ENCODE results near the gene MAN2B1. TPM values are rescaled to one million over a fixed set of nuclear protein-coding genes. Genes with fewer than 3 reads are reported as not detected.
A peak's percentile ranks its signal among the peaks of the same experiment; 100 is the strongest.

MAN2B1 gene
- total and polyA plus RNA-seq, 2 of the 13 experiments (the other 11 are each of a cell fraction or from before 2014, with no cell fraction given), result 23.6 to 23.8 TPM

DNA sequence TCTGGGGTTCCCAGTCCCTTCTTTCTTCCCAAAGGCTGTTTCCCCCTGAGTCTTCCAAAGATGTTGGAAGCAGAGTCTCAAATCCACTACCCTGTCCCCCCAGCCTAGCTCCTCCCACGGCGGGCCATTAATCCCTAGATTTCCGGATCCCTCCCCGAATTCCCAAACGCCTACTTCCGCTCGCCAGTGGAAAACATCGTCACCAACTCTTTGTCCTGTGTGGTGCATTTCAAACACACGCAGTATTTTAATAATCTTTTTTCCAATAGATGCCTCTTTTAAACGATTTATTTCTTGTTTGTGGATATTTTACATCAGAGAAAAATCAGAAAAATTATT lies 55.2 kb downstream of the MAN2B1 start (continued):
- TF ChIP-seq, protein P1, sequence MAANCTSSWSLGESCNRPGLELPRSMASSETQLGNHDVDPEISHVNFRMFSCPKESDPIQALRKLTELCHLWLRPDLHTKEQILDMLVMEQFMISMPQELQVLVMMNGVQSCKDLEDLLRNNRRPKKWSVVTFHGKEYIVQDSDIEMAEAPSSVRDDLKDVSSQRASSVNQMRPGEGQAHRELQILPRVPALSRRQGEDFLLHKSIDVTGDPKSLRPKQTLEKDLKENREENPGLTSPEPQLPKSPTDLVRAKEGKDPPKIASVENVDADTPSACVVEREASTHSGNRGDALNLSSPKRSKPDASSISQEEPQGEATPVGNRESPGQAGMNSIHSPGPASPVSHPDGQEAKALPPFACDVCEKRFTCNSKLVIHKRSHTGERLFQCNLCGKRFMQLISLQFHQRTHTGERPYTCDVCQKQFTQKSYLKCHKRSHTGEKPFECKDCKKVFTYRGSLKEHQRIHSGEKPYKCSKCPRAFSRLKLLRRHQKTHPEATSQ (CRISPR knock-in tag; IDR thresholded peaks at IDR 0.05; ENCODE audit: borderline replicate concordance), result no peak
- TF ChIP-seq ZSCAN12 (CRISPR knock-in tag; IDR thresholded peaks at IDR 0.05), result no peak
- TF ChIP-seq MTA3 (CRISPR knock-in tag; IDR thresholded peaks at IDR 0.05), result no peak
- TF ChIP-seq ZNF335 (CRISPR knock-in tag; IDR thresholded peaks at IDR 0.05), result no peak
- TF ChIP-seq SMAD3 (CRISPR knock-in tag; IDR thresholded peaks at IDR 0.05), result no peak
- no peak for TF ChIP-seq NFE2L1 (CRISPR knock-in tag; IDR thresholded peaks at IDR 0.05; ENCODE audit: borderline replicate concordance)
- TF ChIP-seq, protein P2, sequence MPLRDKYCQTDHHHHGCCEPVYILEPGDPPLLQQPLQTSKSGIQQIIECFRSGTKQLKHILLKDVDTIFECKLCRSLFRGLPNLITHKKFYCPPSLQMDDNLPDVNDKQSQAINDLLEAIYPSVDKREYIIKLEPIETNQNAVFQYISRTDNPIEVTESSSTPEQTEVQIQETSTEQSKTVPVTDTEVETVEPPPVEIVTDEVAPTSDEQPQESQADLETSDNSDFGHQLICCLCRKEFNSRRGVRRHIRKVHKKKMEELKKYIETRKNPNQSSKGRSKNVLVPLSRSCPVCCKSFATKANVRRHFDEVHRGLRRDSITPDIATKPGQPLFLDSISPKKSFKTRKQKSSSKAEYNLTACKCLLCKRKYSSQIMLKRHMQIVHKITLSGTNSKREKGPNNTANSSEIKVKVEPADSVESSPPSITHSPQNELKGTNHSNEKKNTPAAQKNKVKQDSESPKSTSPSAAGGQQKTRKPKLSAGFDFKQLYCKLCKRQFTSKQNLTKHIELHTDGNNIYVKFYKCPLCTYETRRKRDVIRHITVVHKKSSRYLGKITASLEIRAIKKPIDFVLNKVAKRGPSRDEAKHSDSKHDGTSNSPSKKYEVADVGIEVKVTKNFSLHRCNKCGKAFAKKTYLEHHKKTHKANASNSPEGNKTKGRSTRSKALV (CRISPR knock-in tag; IDR thresholded peaks at IDR 0.05), result no peak
- TF ChIP-seq HNRNPLL (IDR thresholded peaks at IDR 0.05; ENCODE audit: low read depth, low read length, poor library complexity, severe bottlenecking), result no peak
- no peak for TF ChIP-seq MEF2D (CRISPR knock-in tag; IDR thresholded peaks at IDR 0.05)
- no peak for TF ChIP-seq NFYB (CRISPR knock-in tag; IDR thresholded peaks at IDR 0.05)
- TF ChIP-seq REPIN1 (CRISPR knock-in tag; IDR thresholded peaks at IDR 0.05; ENCODE audit: borderline replicate concordance, low read depth), result no peak
- TF ChIP-seq, protein P3, sequence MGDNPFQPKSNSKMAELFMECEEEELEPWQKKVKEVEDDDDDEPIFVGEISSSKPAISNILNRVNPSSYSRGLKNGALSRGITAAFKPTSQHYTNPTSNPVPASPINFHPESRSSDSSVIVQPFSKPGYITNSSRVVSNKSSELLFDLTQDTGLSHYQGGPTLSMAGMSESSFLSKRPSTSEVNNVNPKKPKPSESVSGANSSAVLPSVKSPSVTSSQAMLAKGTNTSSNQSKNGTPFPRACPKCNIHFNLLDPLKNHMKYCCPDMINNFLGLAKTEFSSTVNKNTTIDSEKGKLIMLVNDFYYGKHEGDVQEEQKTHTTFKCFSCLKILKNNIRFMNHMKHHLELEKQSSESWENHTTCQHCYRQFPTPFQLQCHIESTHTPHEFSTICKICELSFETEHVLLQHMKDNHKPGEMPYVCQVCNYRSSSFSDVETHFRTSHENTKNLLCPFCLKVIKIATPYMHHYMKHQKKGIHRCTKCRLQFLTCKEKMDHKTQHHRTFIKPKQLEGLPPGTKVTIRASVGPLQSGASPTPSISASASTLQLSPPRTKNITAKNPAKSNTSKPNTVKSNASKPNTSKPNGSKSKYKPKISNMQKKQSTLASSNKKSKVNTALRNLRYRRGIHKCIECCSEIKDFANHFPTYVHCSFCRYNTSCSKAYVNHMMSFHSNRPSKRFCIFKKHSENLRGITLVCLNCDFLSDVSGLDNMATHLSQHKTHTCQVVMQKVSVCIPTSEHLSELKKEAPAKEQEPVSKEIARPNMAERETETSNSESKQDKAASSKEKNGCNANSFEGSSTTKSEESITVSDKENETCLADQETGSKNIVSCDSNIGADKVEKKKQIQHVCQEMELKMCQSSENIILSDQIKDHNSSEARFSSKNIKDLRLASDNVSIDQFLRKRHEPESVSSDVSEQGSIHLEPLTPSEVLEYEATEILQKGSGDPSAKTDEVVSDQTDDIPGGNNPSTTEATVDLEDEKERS (CRISPR knock-in tag; IDR thresholded peaks at IDR 0.05), result no peak
- TF ChIP-seq, protein P4, sequence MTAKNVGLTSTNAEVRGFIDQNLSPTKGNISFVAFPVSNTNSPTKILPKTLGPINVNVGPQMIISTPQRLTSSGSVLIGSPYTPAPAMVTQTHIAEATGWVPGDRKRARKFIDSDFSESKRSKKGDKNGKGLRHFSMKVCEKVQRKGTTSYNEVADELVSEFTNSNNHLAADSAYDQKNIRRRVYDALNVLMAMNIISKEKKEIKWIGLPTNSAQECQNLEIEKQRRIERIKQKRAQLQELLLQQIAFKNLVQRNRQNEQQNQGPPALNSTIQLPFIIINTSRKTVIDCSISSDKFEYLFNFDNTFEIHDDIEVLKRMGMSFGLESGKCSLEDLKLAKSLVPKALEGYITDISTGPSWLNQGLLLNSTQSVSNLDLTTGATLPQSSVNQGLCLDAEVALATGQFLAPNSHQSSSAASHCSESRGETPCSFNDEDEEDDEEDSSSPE (CRISPR knock-in tag; IDR thresholded peaks at IDR 0.05), result no peak
- TF ChIP-seq, protein P5, sequence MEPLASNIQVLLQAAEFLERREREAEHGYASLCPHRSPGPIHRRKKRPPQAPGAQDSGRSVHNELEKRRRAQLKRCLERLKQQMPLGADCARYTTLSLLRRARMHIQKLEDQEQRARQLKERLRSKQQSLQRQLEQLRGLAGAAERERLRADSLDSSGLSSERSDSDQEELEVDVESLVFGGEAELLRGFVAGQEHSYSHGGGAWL (CRISPR knock-in tag; IDR thresholded peaks at IDR 0.05), result no peak
- TF ChIP-seq MLLT10 (CRISPR knock-in tag; IDR thresholded peaks at IDR 0.05), result no peak
- TF ChIP-seq, protein P6, sequence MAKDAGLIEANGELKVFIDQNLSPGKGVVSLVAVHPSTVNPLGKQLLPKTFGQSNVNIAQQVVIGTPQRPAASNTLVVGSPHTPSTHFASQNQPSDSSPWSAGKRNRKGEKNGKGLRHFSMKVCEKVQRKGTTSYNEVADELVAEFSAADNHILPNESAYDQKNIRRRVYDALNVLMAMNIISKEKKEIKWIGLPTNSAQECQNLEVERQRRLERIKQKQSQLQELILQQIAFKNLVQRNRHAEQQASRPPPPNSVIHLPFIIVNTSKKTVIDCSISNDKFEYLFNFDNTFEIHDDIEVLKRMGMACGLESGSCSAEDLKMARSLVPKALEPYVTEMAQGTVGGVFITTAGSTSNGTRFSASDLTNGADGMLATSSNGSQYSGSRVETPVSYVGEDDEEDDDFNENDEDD (CRISPR knock-in tag; IDR thresholded peaks at IDR 0.05; ENCODE audit: borderline replicate concordance), result 0 out of 2 replicates have a peak, but pooled peaks have one; percentile 8
- no peak for TF ChIP-seq ZNF883 (CRISPR knock-in tag; IDR thresholded peaks at IDR 0.05; ENCODE audit: not compliant biosample characterization)
- TF ChIP-seq SUZ12 (IDR thresholded peaks at IDR 0.05; ENCODE audit: low read depth, low read length), result no peak
- no peak for TF ChIP-seq ZNF713 (CRISPR knock-in tag; IDR thresholded peaks at IDR 0.05)
- no peak for TF ChIP-seq ZNF570 (CRISPR knock-in tag; IDR thresholded peaks at IDR 0.05; ENCODE audit: borderline replicate concordance)
- no peak for TF ChIP-seq SOX5 (CRISPR knock-in tag; IDR thresholded peaks at IDR 0.05; ENCODE audit: borderline replicate concordance)

Measured in HepG2 (cell line).